ENCODE measurements around the gene U2AF2.

Gene U2AF2

DNA sequence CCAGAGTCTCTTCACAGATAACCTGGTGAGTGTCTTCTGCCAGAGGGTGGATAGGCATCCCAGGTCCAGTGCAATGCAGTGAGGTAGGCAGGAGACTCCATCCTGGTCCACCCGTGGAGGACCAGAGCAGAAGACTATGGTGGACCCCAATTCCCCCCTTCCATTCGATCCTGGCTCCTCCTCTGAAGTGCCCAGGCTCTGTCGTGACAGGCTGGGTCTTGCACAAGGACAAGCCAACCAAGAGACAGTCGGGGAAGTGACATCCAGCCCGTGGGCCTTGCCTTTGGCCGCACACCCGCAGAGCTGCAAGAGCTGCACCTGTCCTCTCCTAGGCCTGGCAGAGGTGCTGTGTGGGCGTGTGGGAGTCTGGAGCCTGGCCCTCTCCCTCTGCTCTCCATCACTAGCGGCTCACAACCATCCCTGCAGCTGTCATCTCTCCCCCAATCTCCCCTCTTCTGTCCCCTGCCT lies 33.6 kb upstream of the U2AF2 start:
- DNase-seq (ENCODE audit: low read depth in 3 of 3, low spot score in 1 of 3): no peak

DNA sequence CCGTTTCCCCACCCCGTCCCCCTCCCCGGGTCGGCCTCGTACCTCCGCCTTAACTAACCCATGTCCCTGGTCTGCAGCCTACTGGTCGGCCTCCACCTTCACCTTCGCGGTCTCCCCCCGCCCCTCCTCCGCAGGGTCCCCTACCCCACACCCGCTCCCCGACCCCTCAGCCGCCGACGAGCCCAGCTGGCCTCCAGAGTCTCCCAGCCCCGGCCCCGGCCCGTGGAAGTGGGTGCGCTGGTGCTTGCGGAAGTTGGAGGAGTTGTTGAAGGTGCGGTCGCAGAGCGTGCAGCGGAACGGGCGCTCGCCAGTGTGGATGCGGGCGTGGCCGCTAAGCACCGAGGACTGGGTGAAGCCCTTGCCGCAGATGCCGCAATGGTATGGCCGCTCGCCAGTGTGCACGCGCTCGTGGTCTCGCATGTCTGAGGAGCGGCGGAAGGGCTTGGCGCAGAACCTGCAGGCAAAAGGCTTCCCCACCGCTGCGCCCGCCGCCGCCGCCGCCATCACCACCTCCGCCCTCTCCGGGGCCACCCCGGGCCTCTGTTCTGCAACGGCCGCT lies 33.1 kb upstream of the U2AF2 start:
- no peak for DNase-seq (ENCODE audit: low read depth in 3 of 3, low spot score in 1 of 3)

DNA sequence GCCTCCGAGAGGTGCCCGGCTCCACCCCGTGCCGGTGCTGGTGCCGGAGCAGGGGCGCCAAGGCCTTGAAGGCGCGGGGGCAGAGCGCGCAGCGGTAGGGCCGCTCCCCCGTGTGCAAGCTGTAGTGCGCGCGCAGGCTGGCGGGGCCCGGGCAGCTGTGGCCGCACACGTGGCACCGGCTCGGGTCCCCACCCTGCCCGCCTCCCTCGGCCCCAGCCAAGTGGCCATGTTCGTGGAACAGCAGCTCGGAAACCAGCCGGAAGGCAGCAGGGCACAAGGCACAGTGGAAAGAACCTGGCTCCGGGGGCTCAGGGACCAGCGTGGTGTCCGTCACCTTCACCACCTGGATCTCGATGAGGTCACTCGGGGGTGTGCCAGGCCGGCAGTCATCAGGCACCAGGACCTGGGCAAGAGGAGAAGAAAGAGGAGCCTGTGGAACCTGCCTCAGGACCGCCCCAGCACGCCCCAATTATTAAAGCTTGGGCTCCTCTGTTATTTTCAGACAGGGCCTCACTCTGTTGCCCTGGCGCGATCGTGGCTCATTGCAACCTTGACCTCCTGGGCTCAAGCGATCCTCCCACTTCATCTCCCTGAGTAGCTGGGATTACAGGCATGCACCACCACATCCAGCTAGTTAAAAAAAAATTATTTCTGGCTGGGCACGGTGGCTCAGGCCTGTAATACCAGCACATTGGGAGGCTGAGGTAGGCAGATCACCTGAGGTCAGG lies 32.4 kb upstream of the U2AF2 start:
- DNase-seq (ENCODE audit: low read depth in 3 of 3, low spot score in 1 of 3): no peak

DNA sequence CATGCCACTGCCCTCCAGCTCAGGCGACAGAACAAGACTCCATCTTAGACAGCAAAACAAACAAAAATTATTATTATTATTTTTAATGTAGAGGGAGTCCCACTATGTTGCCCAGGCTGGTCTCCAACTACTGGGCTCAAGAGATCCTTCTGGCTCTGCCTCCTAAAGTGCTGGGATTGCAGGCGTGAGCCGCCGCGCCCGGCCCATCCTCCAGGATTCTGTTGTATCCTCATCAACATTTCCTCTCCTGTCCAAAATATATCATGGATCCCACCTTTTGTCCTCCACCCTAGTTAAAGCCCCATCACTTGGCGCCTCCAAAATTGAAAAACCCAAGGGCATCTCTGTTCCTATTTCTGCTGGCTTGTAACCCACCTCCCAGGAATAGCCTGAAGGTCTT lies 31.7 kb upstream of the U2AF2 start:
- no peak for DNase-seq (ENCODE audit: low read depth in 3 of 3, low spot score in 1 of 3)

DNA sequence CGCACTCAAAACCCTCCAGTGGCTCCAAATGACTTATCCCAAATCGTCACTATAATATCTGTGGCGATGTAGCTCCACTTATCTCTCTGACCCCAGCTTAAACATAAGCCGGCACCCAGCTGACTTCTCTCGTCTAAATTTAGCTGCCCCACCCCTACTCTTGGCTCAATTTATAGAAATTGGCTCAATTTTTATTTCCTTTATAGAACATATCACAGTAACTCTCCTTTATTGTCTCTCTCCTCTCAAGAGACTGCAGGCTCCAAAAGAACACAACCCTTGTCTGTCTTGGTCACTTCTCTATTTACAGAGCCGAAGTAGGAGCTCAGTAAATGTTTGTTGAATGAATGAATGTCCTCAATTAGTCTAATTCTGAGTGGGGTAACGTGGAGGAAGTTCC lies 31.3 kb upstream of the U2AF2 start:
- DNase-seq (ENCODE audit: low read depth in 3 of 3, low spot score in 1 of 3): no peak

DNA sequence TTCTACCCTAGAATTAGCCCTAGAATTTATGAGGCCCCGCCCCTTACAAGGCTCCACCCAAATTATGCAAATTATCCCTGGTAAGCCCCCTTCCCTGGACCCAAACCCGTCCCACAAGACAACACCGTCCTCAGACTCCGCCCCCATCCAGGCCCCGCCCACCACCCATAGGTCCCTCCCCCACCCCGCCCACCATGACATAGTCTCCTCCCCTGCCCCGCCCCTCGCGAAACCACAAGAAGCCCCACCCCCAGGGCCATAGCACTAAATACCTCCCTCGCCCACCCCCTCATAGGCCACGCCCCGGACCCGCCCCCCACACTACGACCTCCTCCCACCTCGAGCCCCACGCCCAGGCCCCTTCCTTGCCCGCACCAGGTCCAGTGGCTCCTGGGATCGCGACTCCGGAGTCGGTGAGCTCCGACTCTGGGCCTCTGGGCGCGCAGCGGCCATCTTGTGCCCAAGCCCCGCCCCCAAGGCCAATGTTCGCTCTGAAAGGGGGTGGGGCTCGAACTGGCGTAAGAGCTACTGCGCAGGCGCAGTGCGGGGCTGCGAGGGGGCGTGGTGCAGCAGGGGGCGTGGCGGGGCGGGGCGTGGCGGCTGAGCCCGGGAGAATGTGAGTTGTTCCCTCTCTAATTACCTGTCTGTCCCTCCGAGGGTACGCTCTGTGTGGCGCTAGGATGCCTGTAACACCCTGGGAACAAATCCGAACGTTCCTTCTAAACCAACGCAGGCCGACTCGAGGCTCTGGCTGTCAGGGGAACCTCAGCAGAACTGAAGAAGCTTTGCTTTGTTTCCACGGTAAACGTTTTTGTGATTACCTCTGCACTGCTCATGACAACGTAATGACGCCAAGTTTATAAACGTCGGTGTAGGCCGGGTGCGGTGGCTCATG lies 30.5 kb upstream of the U2AF2 start, which contains the start of gene ZNF784:
ZNF784 (minus strand) TSS at position 458 of the 895 bp plus-strand sequence; CDS start at position 453, 5 bp downstream.
- peak; percentile 91 to 94 (median 93) for DNase-seq (ENCODE audit: low read depth in 3 of 3, low spot score in 1 of 3)

DNA sequence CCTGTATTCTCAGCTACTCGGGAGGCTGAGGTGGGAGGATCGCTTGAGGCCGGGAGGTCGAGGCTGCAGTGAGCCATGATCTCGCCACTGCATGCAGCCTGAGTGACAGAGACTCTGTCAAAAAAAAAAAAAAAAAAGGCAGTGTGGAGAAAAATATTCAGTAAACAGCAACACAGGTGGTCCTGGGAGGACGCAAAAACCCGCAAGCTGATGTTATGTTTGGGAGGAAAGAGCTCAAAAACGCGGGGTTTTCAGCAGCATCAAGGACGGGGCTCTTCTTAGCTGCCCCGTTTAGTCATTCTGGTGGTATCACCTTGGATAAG lies 29.9 kb upstream of the U2AF2 start:
- DNase-seq (ENCODE audit: low read depth in 3 of 3, low spot score in 1 of 3): no peak

DNA sequence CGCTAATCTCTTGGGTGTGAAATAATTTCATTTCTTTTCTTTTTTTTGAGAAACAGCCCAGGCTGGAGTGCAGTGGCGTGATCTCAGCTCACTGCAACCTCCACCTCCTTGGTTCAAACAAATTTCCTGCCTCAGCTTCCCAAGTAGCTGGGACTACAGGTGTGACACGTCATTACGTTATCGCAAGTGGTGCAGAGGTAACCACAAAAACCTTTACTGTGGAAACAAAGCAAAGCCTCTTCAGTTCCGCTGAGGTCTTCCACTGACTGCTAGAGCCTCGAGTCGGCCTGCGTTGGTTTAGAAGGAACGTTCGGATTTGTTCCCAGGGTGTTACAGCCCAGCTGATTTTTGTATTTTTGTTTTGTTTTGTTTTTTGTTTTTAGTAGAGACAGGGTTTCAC lies 28.5 kb upstream of the U2AF2 start:
- DNase-seq (ENCODE audit: low read depth in 3 of 3, low spot score in 1 of 3): no peak

DNA sequence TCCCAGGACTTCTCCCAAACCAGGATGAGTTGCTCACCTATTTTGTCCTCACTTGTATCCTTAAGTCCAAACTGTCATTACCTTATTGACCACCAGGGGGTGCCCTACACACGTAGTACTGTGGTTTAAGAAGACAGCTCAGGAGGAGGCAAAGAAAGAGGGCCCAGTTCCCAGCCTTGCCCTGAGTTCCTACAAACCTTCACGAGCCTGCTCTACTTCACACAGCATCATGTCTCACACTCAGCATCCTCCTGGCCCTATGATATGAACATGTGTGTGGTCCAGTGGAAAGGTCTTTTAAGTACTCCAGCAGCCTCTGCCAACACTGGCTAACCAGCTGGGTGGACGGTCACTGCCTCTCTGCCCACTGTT lies 22.4 kb upstream of the U2AF2 start:
- DNase-seq (ENCODE audit: low read depth in 3 of 3, low spot score in 1 of 3): peak in 2 of 3 donors; percentile 72 to 85

DNA sequence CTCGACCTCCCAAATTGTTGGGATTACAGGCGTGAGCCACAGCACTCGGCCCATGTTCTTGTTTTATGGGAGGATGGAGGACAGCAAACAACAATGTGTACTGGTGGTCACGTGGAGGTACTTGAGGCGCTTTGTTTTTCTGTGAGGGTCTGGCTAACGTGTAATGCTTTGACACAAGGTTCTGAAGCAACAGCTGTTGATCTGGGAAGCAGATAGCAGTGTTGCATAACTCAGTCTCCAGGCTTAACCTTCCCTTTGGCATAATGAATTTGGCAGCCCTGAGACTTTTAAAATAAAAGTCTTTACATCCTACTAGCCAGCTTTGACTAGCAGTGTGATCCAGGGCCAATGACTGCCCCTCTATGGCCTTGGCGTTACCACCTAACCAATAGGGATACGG lies 21.0 kb upstream of the U2AF2 start:
- DNase-seq (ENCODE audit: low read depth in 3 of 3, low spot score in 1 of 3): no peak

DNA sequence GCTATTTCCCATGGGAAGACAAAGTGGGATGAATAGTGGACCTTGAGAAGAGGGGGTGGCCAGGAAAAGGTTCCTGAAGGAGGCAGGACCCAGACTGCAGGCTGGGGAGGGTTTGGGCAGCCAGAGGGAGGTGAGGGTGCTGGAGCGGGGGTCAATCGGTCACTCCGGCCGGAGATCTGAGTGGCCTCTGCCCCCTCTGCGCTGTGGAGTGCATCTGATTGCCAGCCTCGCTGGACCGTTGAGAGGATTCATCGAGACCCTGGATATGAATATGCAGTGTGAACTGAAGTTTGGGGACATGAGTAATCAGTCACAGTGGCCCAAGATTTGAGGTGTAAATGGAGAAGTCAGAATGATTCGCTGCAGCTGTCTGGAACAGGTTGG lies 19.5 kb upstream of the U2AF2 start:
- DNase-seq (ENCODE audit: low read depth in 3 of 3, low spot score in 1 of 3): no peak

DNA sequence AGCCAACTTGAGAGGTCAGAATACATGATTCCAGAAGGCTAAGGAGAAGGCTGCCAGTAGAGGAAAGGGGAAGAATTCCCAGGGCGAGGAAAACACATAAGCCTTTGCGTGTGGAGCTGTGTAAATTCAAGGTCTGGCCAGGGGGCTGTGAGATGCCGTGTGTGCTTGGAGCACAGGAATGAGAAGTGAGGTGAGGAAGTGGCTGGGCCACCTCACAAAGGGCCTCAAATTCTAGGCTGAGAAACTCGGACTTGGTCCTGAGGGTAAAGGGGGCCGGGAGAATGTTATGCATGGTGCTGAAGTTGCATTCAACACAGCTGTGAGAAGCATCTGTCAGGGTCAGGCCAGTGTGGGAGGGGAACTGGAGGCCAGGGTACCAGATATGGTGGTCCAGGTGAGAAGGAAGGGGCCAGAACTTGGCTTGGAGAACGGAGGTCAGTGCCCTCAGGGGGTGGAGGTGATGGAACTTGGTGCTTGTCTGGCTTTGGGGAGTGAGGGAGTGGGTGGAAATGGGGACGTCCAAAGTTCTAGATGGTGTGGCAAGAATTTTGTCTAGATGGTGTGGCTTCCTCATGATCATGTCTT lies 18.9 kb upstream of the U2AF2 start:
- DNase-seq (ENCODE audit: low read depth in 3 of 3, low spot score in 1 of 3): no peak

DNA sequence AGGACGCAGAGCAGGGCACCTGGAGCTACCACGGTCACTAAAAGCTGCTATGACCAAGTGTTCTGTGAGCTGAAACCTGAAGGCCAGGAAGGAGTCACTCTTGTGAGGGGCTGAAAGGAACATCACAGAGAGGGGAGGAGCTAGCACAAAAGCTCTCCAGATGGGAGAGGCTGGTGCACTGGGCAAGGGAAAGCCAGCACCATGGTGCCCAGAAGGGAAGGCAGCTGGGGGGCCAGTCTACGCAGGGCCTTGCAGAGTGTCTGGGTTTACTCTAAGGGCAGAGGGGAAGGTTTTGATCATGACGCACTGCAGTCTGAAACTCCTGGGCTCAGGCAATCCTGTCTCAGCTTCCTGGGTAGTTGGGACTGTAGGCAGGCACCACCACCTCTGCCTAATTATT lies 18.1 kb upstream of the U2AF2 start:
- no peak for DNase-seq (ENCODE audit: low read depth in 3 of 3, low spot score in 1 of 3)

DNA sequence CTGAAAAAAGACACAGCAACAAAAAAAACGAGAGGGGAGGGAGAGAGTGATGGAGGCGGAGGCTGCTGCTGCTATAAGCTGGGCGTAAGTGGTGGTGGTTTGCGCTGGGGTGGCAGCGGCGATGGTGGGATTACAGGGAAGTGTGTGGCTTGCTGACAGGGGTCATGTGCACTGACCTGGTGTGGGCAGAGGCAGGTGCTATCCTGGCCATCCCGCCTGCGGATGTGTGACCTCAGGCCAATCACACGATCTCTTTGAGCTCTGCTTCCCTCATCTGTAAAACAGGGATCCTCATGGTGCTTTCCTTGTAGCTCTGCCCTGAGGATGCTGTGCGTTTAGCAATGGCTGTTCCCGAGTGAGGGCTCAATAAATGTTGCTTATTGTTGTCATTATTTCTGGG lies 17.3 kb upstream of the U2AF2 start:
- no peak for DNase-seq (ENCODE audit: low read depth in 3 of 3, low spot score in 1 of 3)

DNA sequence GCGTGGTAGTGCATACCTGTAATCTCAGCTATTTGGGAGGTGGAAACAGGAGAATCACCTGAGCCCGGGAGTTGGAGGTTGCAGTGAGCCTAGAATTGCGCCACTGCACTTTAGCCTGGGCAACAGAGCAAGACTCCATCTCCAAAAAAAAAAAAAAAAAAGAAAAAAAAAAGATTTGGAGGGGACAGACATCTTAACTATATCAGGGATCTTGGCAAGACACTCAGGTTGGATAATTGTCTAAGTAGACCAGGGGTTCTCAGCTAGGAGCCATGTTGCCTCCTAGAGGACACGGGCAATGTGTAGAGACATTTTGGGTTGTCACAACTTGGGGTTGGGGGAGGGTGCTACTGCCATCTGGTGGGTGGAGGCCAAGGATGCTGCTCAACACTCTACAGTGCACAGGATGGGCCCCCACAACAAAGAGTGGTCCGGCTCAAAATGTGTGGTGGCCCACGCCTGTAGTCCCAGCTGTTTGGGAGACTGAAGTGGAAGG lies 15.9 kb upstream of the U2AF2 start:
- DNase-seq (ENCODE audit: low read depth in 3 of 3, low spot score in 1 of 3): no peak

DNA sequence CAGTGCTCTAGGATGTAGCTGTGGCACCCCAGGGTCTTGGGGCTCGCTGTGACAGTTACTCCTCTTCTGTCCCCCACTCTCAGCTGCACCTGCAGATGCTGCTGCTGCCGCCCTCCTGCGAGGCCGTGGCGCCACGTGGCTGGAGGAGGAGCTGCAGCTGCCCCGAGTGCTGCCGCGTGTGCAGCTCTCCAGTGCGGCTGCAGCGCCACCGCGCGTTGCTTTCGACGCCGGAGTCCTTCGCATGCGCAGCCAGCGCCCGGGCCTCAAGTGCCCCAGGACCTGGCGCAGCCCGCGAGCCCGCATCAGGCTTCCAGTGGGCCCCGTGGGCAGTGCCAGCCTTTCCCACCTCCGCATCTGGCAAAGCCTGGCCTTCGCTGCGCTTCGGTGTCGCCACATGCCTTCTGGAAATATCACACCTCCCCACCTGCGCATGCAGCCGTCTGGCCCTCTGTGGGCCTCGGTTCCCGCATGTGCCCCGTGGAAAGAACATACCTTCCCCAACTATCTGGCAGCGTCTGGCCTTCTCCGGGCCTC lies 14.7 kb upstream of the U2AF2 start:
- peak in 2 of 3 donors; percentile 51 to 54 for DNase-seq (ENCODE audit: low read depth in 3 of 3, low spot score in 1 of 3)

DNA sequence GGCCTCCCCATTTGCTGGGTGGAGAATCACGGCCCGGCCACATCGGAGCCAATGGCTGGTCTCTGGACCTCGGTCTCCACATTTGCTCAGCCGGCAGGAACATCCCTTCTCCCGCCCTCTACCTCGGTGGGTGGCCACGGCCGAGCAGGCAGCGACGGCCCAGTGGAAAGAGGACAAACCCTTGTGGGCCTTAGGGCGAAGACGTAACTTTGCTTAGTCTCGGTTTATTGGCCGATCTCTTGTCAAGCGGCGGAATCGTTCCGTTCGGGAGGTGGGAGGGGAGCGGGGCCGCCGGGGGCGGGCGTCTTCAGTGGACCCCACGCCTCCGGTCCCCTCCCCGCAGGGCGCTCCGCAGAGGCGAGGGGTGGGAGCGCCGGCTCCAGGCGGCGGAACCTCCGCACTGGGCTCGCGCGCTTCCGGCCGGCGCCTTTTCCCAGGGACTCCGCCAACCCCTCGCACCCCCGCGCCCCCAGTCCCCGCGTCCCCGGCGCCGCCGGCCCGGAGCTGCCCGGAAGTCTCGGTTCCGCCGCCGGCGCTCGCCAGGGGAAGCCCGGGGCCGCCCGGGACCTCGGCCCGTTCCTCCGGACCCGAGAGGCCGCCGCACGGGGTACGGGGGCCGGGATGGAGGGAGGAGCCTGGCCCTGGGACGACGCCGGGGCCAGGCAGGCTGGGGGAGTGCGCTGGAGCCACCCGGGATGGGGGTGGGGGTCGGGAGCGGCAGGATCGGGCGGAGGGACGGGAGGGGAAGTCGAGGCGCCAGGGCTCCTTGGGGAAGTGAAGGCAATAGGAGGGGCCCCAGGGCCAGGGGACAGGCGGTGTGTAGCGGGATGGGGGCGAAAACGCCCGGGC lies 14.0 kb upstream of the U2AF2 start, which contains the start of gene ZNF580:
ZNF580 (plus strand) TSS at position 426 of the 849 bp plus-strand sequence. CDS start 1,507 bp downstream, outside the sequence.
- DNase-seq (ENCODE audit: low read depth in 3 of 3, low spot score in 1 of 3): peak in 1 of 3 donors; percentile 64

DNA sequence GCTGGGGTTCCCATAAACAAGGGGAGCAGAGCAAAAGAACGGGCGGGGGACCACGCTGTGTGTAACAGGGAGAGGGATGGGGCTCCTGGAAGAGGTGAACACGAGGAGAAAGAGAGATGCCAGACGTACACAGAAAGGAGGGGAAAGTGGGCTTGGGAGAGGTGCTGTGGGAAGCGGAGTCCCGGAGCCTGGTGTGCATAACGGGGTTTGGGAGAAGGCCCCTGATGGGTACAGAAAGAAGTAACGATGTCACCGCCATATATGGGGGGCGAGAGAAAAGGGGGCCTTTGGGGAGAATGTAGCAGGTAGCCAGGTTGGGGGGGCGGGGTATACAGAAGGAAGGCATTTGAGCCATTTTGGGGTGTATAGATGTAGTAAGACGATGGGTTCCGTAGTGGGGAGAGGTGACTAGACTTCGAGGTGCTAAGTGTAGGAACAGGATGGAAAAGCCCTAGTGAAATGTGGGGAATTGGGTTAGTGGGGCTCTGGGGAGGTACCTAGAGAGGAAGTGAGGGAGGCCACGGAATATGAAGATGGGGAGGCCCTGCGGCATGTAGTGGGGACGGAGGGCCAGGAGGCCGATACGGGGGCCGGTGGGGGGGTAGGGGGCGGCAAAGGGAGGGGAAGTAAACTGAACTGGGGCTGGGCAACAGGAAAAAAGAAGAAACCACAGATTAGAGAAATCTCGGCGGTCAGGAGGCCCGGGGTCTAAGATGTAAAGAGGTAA lies 13.2 kb upstream of the U2AF2 start:
- no peak for DNase-seq (ENCODE audit: low read depth in 3 of 3, low spot score in 1 of 3)

DNA sequence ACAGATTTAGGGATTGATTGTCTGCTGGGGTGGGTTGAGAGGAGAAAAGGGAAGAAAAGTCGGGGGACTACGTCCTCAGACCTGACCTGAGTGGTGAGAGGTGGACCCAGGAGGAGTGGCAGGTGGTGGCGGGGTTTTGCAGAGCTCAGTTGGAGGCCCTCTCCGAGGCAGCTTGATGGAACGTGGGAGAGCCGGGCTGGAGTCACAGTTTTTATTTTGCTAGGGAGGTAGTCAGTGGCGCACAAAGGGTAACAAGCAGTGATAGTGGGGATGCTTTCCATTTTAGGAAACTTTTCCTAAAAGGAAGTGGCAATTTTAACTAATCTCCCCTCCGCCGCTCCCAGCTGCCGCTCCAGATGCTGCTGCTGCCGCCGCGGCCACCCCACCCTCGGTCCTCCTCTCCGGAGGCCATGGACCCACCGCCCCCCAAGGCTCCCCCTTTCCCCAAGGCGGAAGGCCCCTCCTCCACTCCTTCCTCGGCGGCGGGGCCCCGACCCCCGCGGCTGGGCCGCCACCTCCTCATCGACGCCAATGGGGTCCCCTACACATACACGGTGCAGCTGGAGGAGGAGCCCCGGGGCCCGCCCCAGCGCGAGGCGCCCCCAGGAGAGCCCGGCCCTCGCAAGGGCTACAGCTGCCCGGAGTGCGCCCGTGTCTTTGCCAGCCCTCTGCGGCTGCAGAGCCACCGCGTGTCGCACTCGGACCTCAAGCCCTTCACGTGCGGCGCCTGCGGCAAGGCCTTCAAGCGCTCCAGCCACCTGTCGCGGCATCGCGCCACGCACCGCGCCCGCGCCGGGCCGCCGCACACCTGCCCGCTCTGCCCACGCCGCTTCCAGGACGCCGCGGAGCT lies 12.5 kb upstream of the U2AF2 start:
- DNase-seq (ENCODE audit: low read depth in 3 of 3, low spot score in 1 of 3): no peak
